IMR-90 (cell line): Measurements from ENCODE around the gene TMEM38B. TPM values are rescaled to one million over a fixed set of nuclear protein-coding genes. Genes with fewer than 3 reads are reported as not detected.

Source experiments
- ATAC-seq: fragments of 200-7000 bp; cut with Tn5 transposase; 2 replicates; pipeline ENCODE4 v1.9.1; 2020; ENCODE audit warnings: low read depth, mild to moderate bottlenecking, moderate library complexity
- BruUV-seq: library from RNA; stranded (reverse); fragments of 400-500 nt; replicated peaks from 2 replicates; lab custom pipeline; 2021; lab: Mats Ljungman, UMichigan
- CTCF ChIA-PET: fragments of 300-600 bp; formaldehyde crosslinking; extraction: SDS; loops from one replicate; lab custom pipeline; 2021; ENCODE audit warnings: antibody characterized with exemption; lab: Yijun Ruan, JAX
- POLR2A ChIA-PET: fragments of 300-600 bp; sonication (Branson Sonifier 250); formaldehyde crosslinking; loops from one replicate; lab custom pipeline; 2022; ENCODE audit warnings: antibody characterized with exemption; ENCODE audit not compliant: unreplicated experiment; lab: Charles Lee
- DNase-seq: peaks from one replicate; pipeline ENCODE4 v3.0.0; 2013
- H2AFZ ChIP-seq: replicated peaks from 2 replicates; pipeline ENCODE3; 2013; ENCODE audit warnings: low read length, mild to moderate bottlenecking; ENCODE audit not compliant: poor library complexity
- H2AK5ac ChIP-seq: 2 replicates; pipeline ENCODE4 v1.6.1; 2013; ENCODE audit warnings: low read depth, low read length, inconsistent platforms
- H2AK9ac ChIP-seq: replicated peaks from 2 replicates; pipeline ENCODE3; 2013; ENCODE audit warnings: mild to moderate bottlenecking, low read depth, low read length, moderate library complexity; ENCODE audit not compliant: poor library complexity
- H2BK120ac ChIP-seq: 2 replicates; pipeline ENCODE4 v1.6.1; 2013; ENCODE audit warnings: low read depth, low read length, inconsistent platforms
- H2BK15ac ChIP-seq: 3 replicates; pipeline ENCODE4 v1.6.1; 2013; ENCODE audit warnings: low read depth, low read length, inconsistent platforms
- H2BK20ac ChIP-seq: 2 replicates; pipeline ENCODE4 v1.6.1; 2013; ENCODE audit warnings: low read depth, mild to moderate bottlenecking, inconsistent platforms, low read length, moderate library complexity
- H2BK5ac ChIP-seq: 2 replicates; pipeline ENCODE4 v1.6.1; 2013; ENCODE audit warnings: mild to moderate bottlenecking, low read depth, low read length, inconsistent platforms; ENCODE audit not compliant: poor library complexity, severe bottlenecking
- H3K14ac ChIP-seq: replicated peaks from 2 replicates; pipeline ENCODE4 v1.6.1; 2013; ENCODE audit warnings: low read depth, low read length, inconsistent platforms
- H3K18ac ChIP-seq: 2 replicates; pipeline ENCODE4 v1.6.1; 2013; ENCODE audit warnings: low read depth, low read length, control low read depth
- H3K23ac ChIP-seq: 2 replicates; pipeline ENCODE4 v1.6.1; 2013; ENCODE audit warnings: low read depth, low read length, inconsistent platforms
- H3K27ac ChIP-seq: 2 replicates; pipeline ENCODE4 v1.5.1; 2013; ENCODE audit warnings: mild to moderate bottlenecking, control low read depth, low read length; ENCODE audit not compliant: insufficient read depth
- H3K27me3 ChIP-seq: 2 replicates; pipeline ENCODE4 v1.6.1; 2013; ENCODE audit warnings: low read length; ENCODE audit not compliant: control insufficient read depth, insufficient read depth
- H3K36me3 ChIP-seq: 2 replicates; pipeline ENCODE4 v1.6.1; 2013; ENCODE audit warnings: low read length, mixed read lengths; ENCODE audit not compliant: control insufficient read depth, insufficient read depth
- H3K4ac ChIP-seq: 2 replicates; pipeline ENCODE4 v1.6.1; 2013; ENCODE audit warnings: low read depth, low read length, inconsistent platforms
- H3K4me1 ChIP-seq: 2 replicates; pipeline ENCODE4 v1.6.1; 2013; ENCODE audit warnings: low read length, mixed read lengths; ENCODE audit not compliant: control insufficient read depth, insufficient read depth
- H3K4me2 ChIP-seq: 2 replicates; pipeline ENCODE4 v1.6.1; 2013; ENCODE audit warnings: low read depth, mild to moderate bottlenecking, control low read depth, low read length, moderate library complexity
- H3K4me3 ChIP-seq: 2 replicates; pipeline ENCODE4 v1.5.1; 2013; ENCODE audit warnings: low read depth, mild to moderate bottlenecking, control low read depth, low read length, moderate library complexity; ENCODE audit not compliant: insufficient read depth
- H3K56ac ChIP-seq: 2 replicates; pipeline ENCODE4 v1.6.1; 2013; ENCODE audit warnings: low read length, inconsistent platforms; ENCODE audit not compliant: insufficient read depth; ENCODE audit errors: extremely low read depth
- H3K79me1 ChIP-seq, 2 experiments: 2 replicates each; pipeline ENCODE4 v1.6.1; 2013; ENCODE audit warnings: low read length in 2 of 2, inconsistent platforms in 1 of 2, low read depth in 1 of 2
- H3K9ac ChIP-seq: 2 replicates; pipeline ENCODE4 v1.6.1; 2013; ENCODE audit warnings: low read depth, low read length, control low read depth
- H3K9me1 ChIP-seq: 2 replicates; pipeline ENCODE4 v1.6.1; 2013; ENCODE audit warnings: low read length, inconsistent platforms; ENCODE audit not compliant: insufficient read depth
- H3K9me3 ChIP-seq: 2 replicates; pipeline ENCODE4 v1.6.1; 2013; ENCODE audit warnings: low read length; ENCODE audit not compliant: control insufficient read depth, insufficient read depth
- H4K20me1 ChIP-seq: 2 replicates; pipeline ENCODE4 v1.6.1; 2013; ENCODE audit warnings: low read length, inconsistent platforms; ENCODE audit not compliant: insufficient read depth
- H4K5ac ChIP-seq: 2 replicates; pipeline ENCODE4 v1.6.1; 2013; ENCODE audit warnings: mild to moderate bottlenecking, low read depth, low read length, control low read depth
- H4K8ac ChIP-seq, 2 experiments: 2 replicates each; pipeline ENCODE4 v1.6.1; 2013; ENCODE audit warnings: low read depth in 2 of 2, low read length in 2 of 2, control low read depth in 1 of 2, inconsistent platforms in 1 of 2
- H4K91ac ChIP-seq: 2 replicates; pipeline ENCODE4 v1.6.1; 2013; ENCODE audit warnings: low read depth, low read length, inconsistent platforms; ENCODE audit not compliant: insufficient read depth
- BHLHE40 ChIP-seq: fragments of 150-350 bp; IDR thresholded peaks from 2 replicates; pipeline ENCODE4 v1.6.1; 2016; ENCODE audit warnings: mild to moderate bottlenecking, low read depth, low read length
- CEBPB ChIP-seq: IDR thresholded peaks from 2 replicates; pipeline ENCODE4 v1.6.1; 2012; ENCODE audit warnings: low read depth, low read length, improper control_type of control experiment
- CHD1 ChIP-seq: IDR thresholded peaks from 2 replicates; pipeline ENCODE4 v1.6.1; 2012; ENCODE audit warnings: low read depth, low read length, improper control_type of control experiment
- FOS ChIP-seq: fragments of 150-350 bp; IDR thresholded peaks from 2 replicates; pipeline ENCODE4 v1.6.1; 2016; ENCODE audit warnings: low read depth, low read length
- MAFK ChIP-seq: IDR thresholded peaks from 2 replicates; pipeline ENCODE4 v1.6.1; 2012; ENCODE audit warnings: low read depth, low read length, improper control_type of control experiment
- MAZ ChIP-seq: IDR thresholded peaks from 2 replicates; pipeline ENCODE4 v1.6.1; 2012; ENCODE audit warnings: low read depth, mild to moderate bottlenecking, low read length, improper control_type of control experiment, moderate library complexity, borderline replicate concordance
- MXI1 ChIP-seq: IDR thresholded peaks from 2 replicates; pipeline ENCODE4 v1.6.1; 2012; ENCODE audit warnings: low read depth, mild to moderate bottlenecking, low read length, moderate library complexity, borderline replicate concordance
- NFE2L2 ChIP-seq: fragments of 150-350 bp; IDR thresholded peaks from 2 replicates; pipeline ENCODE4 v1.6.1; 2016; ENCODE audit warnings: low read depth, mild to moderate bottlenecking, low read length
- POLR2A ChIP-seq: IDR thresholded peaks from 2 replicates; pipeline ENCODE4 v1.6.1; 2012; ENCODE audit warnings: mild to moderate bottlenecking, low read depth, low read length
- RAD21 ChIP-seq: IDR thresholded peaks from 2 replicates; pipeline ENCODE4 v1.6.1; 2012; ENCODE audit warnings: low read length, improper control_type of control experiment
- RCOR1 ChIP-seq: IDR thresholded peaks from 2 replicates; pipeline ENCODE4 v1.6.1; 2012; ENCODE audit warnings: mild to moderate bottlenecking, low read length, improper control_type of control experiment; ENCODE audit not compliant: insufficient replicate concordance
- SMC3 ChIP-seq: fragments of 150-350 bp; IDR thresholded peaks from 2 replicates; pipeline ENCODE4 v1.6.1; 2016; ENCODE audit warnings: low read depth, mild to moderate bottlenecking, antibody characterized with exemption, low read length, moderate library complexity
- WGBS, 2 experiments: methylation state at CpG; one replicate each; pipeline versions ENCODE4 v1.1.5 to v1.1.7; 2013; ENCODE audit warnings: missing lambda C conversion rate in 2 of 2; ENCODE audit not compliant: insufficient read length in 1 of 2; ENCODE audit errors: extremely low coverage in 2 of 2; 5-methylcytosine and 5-hydroxymethylcytosine counted together
- dilution Hi-C: fragments of 300-500 bp; cut with HindIII; formaldehyde crosslinking; loops from one replicate; pipeline ENCODE4 v1.14.3; 2018; ENCODE audit warnings: low sequenced_read_pairs; ENCODE audit not compliant: unreplicated experiment
- in situ Hi-C: fragments of 300-500 bp; cut with MboI; formaldehyde crosslinking; loops from 3 replicates; pipeline ENCODE4 v1.14.3; 2019; ENCODE audit warnings: low sequenced_read_pairs, inconsistent platforms, mixed read lengths
- intact Hi-C: fragments of 100-400 bp; cut with micrococcal nuclease; formaldehyde crosslinking; loops from 2 replicates; pipeline ENCODE4 v1.10.0; 2022
- polyA plus RNA-seq, 3 experiments: library from polyadenylated mRNA; depleted of rRNA; stranded (reverse); fragments of >200 nt; gene quantifications; 2 replicates each; pipeline ENCODE4 v1.2.3, GENCODE V29; 2012; ENCODE audit warnings: low replicate concordance in 1 of 3
- total RNA-seq: library from RNA; depleted of rRNA; stranded (reverse); fragments of >200 nt; gene quantifications from 2 replicates; pipeline ENCODE4 v1.2.3, GENCODE V29; 2012
- TF ChIP-seq, protein P1 (sequence below): fragments of 150-350 bp; IDR thresholded peaks from 2 replicates; pipeline ENCODE4 v1.6.1; 2017; ENCODE audit warnings: mild to moderate bottlenecking, antibody characterized with exemption, low read length, low read depth
- TF ChIP-seq, protein P2 (sequence below): fragments of 150-350 bp; IDR thresholded peaks from 2 replicates; pipeline ENCODE4 v1.6.1; 2016; ENCODE audit warnings: low read depth, mild to moderate bottlenecking, low read length, moderate library complexity, borderline replicate concordance

Gene TMEM38B
- total and polyA plus RNA-seq, 2 of the 4 experiments (the other 2 are of a cell fraction), result 3.3 to 11.5 TPM

DNA sequence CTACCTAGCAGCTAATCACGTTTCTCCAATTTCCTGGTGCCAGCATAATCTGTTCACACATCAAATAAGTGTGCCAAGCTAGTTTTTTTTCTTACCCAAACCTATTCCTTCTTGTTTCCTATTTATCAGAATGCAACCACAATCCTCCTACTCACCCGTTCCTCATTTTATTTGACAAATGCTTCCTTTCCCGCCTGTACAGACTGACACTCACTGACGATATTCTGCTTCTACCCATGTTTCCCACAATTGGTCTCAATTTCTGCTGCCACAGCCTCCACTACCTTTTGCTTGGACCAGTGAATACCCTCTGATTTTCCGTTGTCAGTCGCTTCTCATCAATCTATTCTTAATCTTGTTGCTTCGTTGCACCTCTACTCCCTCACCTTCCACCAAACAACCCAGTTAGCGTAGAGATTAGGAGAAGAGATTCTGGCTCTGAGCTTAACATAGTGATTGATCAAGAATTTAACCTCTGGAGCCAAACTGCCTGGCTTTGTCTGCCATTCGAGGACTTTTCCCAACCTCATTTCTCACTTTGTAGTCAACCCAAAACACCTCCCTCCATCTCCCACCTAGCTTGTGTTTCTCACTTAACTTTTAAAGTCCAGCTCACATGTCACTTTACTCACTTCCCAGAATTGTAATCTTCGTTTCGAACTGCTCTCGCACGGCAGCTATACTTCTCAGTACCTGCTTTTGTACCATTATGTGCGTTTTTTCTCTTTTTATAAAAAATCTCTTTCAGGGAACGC lies 729 bp upstream of the TMEM38B start:
- peak overlapping the region; percentile 45; the same call in 1 of the 2 replicates for H3K23ac ChIP-seq
- no peak overlapping the region for H4K5ac ChIP-seq
- peak overlapping the region; percentile 98; the same call in 1 of the 2 replicates for H3K4me3 ChIP-seq
- H2AK5ac ChIP-seq, result no peak overlapping the region
- no peak overlapping the region for H2BK120ac ChIP-seq
- H3K18ac ChIP-seq, result no peak overlapping the region
- no peak overlapping the region for H4K8ac ChIP-seq
- no peak overlapping the region for H4K91ac ChIP-seq
- H2BK15ac ChIP-seq, result no peak overlapping the region
- H3K9ac ChIP-seq, result no peak overlapping the region
- H2AK9ac ChIP-seq, result no peak overlapping the region
- H3K27me3 ChIP-seq, result peaks cover 14% of the 10 kb centered on the region
- no TSS peak for BruUV-seq
- H3K27ac ChIP-seq, result no peak overlapping the region
- H3K14ac ChIP-seq, result no peak overlapping the region
- H3K79me1 ChIP-seq, result no peaks in the 10 kb centered on the region
- H2BK20ac ChIP-seq, result no peak overlapping the region
- H3K36me3 ChIP-seq, result no peaks in the 10 kb centered on the region
- DNase-seq (peak; percentile 2), ATAC-seq (no peak)
- no peak overlapping the region for H3K4ac ChIP-seq
- H3K56ac ChIP-seq, result no peak overlapping the region
- ChIA-PET CTCF (interaction anchor here (0.7 to 1.2 kb wide), 3 partner anchors 24 to 31 kb away, joined by 3 to 4 read pairs (median 3); partner anchors contain the start of gene TAL2), POLR2A (interaction anchor here (0.6 kb wide), 1 partner anchor 251 kb away, joined by 9 read pairs; no protein-coding TSS in a partner anchor)
- H3K4me1 ChIP-seq, result no peaks in the 10 kb centered on the region
- H3K9me3 ChIP-seq, result no peaks in the 10 kb centered on the region
- intact Hi-C loops (loop anchor here (2.0 kb wide), 1 partner anchor 267 kb away; no protein-coding TSS in a partner anchor), dilution Hi-C loops (no loop called here), in situ Hi-C loops (no loop called here)
- H4K20me1 ChIP-seq, result no peaks in the 10 kb centered on the region
- peak overlapping the region; percentile 82 for H2AFZ ChIP-seq
- WGBS, 2 experiments, result 8% methylated on average over 6 of the region's 15 CpGs; no CpG with 5 or more reads in 1 of the 2 experiments
- H3K9me1 ChIP-seq, result no peaks in the 10 kb centered on the region
- H2BK5ac ChIP-seq, result no peak overlapping the region
- peak overlapping the region; percentile 100 for H3K4me2 ChIP-seq
- TF ChIP-seq NFE2L2 (no peak), BHLHE40 (no peak), CEBPB (no peak), POLR2A (no peak), MAFK (no peak), CHD1 (no peak), RAD21 (no peak), FOS (no peak), RCOR1 (no peak), SMC3 (no peak), MAZ (no peak), MXI1 (no peak)
- TF ChIP-seq, protein P1, sequence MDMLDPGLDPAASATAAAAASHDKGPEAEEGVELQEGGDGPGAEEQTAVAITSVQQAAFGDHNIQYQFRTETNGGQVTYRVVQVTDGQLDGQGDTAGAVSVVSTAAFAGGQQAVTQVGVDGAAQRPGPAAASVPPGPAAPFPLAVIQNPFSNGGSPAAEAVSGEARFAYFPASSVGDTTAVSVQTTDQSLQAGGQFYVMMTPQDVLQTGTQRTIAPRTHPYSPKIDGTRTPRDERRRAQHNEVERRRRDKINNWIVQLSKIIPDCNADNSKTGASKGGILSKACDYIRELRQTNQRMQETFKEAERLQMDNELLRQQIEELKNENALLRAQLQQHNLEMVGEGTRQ, result no peak
- TF ChIP-seq, protein P2, sequence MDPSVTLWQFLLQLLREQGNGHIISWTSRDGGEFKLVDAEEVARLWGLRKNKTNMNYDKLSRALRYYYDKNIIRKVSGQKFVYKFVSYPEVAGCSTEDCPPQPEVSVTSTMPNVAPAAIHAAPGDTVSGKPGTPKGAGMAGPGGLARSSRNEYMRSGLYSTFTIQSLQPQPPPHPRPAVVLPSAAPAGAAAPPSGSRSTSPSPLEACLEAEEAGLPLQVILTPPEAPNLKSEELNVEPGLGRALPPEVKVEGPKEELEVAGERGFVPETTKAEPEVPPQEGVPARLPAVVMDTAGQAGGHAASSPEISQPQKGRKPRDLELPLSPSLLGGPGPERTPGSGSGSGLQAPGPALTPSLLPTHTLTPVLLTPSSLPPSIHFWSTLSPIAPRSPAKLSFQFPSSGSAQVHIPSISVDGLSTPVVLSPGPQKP, result no peak
